ENCODE results near the gene LCP1. TPM values are rescaled to one million over a fixed set of nuclear protein-coding genes. Genes with fewer than 3 reads are reported as not detected.

LCP1 gene
- total RNA-seq, 1 experiment from 2014 or later, result 10.7 TPM

DNA sequence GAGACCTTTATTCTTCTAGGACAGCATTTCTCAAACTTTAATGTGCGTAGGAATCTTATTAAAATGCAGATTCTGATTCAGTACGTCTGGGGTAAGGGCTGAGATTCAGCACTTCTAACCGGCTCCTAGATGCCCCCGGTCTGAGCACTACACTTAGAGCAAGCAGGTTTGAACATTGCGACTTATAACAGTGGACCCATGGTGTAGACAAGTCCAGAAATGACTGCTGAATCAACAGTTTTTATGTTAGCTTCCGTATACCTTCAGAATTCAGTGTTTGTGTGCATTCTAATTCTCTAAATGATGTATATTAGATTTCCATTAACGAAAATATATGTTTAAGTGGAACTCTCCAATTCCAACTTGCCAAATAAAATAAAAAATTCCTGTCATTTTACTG, 59.7 kb downstream of the LCP1 start:
- no peak for DNase-seq (ENCODE audit: low read depth, low spot score)
- in situ Hi-C loops (cut with HindIII; ENCODE audit: low pct_unique_long_range_greater_than_20kb, low sequenced_read_pairs), result no loop called here

DNA sequence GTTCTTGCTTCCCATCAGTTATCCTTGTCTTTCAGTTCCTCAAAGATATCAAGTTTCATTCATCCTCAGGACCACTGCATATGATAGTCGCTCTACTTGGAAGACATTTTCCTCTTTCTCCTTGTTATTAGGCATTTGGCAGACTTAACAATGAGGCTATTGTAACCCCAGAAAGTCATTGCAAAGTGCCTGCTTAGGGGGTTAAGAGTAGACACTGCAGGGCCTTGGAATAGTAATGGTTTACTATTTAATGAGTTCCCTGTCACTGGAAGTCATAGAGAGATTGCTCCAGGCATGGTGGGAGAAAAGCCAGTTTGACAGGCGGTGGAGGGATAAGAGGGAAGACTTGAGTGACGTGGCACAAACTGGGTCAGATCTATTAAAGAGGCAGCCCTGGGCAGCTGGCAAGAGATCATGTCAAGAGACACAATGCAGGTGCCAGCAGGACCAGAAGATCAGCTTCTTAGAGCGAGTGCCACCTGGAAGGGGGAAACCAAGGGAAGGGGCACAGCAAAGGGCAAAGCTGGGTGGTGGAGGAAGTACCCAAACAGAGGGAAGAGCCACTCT, 60.3 kb downstream of the LCP1 start:
- DNase-seq (ENCODE audit: low read depth, low spot score), result peak; percentile 57
- in situ Hi-C loops (cut with HindIII; ENCODE audit: low pct_unique_long_range_greater_than_20kb, low sequenced_read_pairs), result no loop called here

DNA sequence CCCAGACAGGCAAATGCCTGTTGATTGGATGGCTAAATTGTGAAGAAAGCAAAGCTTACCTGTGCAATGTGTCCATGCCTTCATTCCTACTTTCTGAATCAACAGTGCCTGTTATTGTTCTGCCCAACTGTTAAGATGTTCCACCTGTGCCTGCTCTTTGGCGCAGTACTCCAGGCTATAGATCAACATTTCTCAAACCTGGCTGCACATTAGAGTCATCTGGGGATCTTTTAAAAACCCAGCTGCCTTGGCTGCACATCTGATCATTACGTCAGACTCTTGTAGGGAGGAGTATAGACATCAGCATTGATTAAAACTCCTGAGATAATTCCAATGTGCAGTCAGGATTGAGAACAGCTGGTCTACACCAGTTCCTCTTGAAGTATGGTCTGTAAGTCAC, 60.9 kb downstream of the LCP1 start:
- in situ Hi-C loops (cut with HindIII; ENCODE audit: low pct_unique_long_range_greater_than_20kb, low sequenced_read_pairs), result no loop called here

DNA sequence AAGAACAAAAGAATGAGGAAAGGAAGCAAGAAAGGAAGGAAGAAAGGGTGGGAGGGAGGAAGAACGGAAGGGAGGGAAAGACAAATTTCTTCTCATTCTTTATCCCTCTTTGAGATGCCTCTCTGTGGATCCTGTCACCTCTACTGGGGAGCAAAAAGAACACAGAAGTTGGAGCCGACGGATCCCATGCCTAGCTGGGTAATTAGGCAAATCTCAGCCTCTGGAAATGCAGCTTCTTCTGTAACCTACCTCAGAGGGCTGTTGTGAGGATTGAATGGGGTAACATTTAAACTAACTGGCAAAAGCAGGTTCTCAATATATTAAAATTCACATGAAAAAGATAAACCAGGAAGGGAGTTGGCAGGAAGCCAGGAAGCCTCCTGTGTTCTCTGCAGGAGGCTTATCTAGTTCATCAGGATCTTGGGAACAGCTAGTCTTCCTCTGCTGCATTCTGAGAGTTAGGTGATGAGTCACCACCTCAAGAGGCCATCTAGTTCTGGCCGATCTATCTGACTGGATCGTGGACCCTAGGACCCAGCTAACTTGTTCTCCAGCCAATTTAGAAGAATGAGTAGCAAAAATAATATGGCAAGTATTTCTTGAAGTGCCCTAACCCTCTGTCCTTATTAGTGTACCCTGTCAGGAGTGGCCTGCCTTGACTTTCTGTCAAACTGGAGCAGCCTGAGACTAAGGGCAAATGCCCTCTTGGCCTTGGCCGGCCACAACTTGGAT, 61.9 kb downstream of the LCP1 start:
- peak; percentile 43 for DNase-seq (ENCODE audit: low read depth, low spot score)
- in situ Hi-C loops (cut with HindIII; ENCODE audit: low pct_unique_long_range_greater_than_20kb, low sequenced_read_pairs), result no loop called here

More for the DNA sequence above, 60.9 kb downstream of the LCP1 start:
- no peak for DNase-seq (ENCODE audit: low read depth, low spot score)

DNA sequence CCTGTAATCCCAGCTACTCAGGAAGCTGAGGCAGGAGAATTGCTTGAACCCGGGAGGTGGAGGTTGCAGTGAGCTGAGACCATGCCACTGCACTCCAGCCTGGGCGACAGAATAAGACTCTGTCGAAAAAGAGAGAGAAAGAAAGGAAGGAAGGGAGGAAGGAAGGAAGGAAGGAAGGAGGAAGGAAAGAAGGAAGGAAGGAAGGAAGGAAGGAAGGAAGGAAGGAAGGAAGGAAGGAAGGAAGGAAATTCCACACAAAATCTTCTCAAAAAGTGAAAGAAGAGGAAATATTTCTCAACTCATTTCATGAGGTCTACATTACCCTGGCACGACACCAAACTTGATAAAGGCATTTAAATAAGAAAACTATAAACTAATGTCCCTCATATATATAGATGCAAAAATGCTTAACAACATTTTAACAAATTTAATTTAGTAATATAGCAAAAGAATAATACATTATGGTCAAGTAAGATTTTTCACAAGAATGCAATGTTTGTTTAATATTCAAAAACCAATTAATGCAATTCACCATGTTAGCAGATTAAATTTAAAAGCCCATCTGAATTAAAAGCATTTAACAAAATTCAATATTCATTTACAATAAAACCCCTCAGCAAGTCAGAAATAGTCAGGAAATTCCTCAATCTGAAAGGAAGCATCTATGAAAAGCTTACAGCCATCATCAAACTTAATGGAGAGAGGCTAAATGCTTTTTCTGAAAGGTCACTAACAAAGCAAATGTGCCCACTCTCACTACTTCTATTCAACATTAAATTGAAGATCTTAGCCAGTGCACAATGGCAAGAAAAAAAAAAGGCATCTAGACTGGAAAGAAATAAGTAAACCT, 65.1 kb downstream of the LCP1 start:
- DNase-seq (ENCODE audit: low read depth, low spot score), result no peak
- in situ Hi-C loops (cut with HindIII; ENCODE audit: low pct_unique_long_range_greater_than_20kb, low sequenced_read_pairs), result no loop called here

DNA sequence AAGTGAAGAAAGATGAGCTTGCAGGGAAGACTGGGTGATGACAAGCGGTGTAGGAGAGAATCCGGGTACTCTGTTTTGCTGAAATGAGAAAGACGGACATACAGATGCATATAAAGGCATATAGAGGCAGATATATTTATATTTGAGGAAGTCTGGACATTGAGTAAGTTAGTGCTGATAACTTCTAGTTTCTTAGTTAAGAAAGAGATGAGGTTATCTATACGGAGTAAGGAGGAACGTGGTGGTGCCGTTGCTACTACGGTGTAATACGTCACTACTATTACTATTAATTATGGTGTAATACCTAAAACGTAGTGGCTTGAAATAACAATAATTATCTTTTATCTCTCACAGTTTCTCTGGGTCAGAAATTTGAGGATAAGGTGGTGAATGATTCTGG, 67.4 kb downstream of the LCP1 start:
- in situ Hi-C loops (cut with HindIII; ENCODE audit: low pct_unique_long_range_greater_than_20kb, low sequenced_read_pairs), result no loop called here
- DNase-seq (ENCODE audit: low read depth, low spot score), result no peak

DNA sequence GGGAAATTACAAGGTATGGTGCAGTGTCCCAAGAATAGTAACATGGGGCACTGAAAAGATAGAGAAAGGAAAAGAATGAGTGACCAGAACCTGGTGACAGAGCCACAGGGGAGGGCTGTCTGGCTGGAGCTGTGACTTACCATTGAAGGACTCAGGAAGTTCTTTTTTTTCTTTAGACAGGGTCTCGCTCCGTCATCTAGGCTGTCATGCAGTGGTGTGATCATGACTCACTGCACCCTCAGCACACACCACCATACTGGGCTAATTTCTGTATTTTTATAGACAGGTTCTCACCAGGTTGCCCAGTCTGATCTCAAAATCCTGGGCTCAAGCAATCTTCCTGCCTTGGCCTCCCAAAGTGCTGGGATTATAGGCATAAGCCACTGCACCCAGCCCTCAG, 68.4 kb downstream of the LCP1 start:
- peak; percentile 64 for DNase-seq (ENCODE audit: low read depth, low spot score)
- in situ Hi-C loops (cut with HindIII; ENCODE audit: low pct_unique_long_range_greater_than_20kb, low sequenced_read_pairs), result no loop called here

DNA sequence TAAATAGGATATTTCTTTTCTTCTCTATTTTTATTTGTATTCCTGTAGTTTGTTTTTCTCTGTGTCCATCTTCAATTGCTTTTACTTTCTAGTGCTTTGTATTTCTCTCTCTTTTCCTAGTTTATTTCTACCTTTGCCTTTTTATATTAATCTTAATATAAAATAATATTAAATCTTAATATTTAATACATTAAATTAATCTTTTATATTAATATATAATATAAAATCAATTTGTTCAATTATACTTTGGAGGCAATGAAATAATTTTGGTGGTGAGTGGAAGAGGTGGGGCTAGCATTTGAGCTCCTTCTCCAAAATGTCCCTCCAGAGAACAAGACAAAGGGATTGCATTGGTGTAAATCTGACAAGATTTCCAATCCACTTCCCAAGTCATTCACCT, 70.8 kb downstream of the LCP1 start:
- in situ Hi-C loops (cut with HindIII; ENCODE audit: low pct_unique_long_range_greater_than_20kb, low sequenced_read_pairs), result no loop called here
- no peak for DNase-seq (ENCODE audit: low read depth, low spot score)

DNA sequence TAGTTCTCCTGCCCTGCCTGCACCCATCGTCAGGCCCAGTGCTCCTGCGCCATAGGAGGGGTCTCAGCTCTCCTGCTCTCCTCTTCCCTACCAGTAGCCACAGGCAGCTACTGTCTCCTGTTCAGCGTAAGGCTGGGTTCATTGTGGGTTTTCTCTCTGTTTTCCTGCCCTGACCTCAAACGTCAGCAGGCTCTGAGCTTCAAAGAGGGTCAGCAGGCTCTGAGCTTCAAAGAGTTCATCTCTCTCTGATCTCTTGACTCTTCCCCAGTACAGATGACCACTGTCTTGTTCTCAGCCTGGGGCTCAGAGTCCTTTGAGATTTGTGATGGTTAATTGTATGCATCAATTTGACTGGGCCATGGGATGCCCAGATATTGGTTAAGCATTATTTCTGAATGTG, 72.5 kb downstream of the LCP1 start:
- DNase-seq (ENCODE audit: low read depth, low spot score), result peak; percentile 71
- in situ Hi-C loops (cut with HindIII; ENCODE audit: low pct_unique_long_range_greater_than_20kb, low sequenced_read_pairs), result no loop called here

DNA sequence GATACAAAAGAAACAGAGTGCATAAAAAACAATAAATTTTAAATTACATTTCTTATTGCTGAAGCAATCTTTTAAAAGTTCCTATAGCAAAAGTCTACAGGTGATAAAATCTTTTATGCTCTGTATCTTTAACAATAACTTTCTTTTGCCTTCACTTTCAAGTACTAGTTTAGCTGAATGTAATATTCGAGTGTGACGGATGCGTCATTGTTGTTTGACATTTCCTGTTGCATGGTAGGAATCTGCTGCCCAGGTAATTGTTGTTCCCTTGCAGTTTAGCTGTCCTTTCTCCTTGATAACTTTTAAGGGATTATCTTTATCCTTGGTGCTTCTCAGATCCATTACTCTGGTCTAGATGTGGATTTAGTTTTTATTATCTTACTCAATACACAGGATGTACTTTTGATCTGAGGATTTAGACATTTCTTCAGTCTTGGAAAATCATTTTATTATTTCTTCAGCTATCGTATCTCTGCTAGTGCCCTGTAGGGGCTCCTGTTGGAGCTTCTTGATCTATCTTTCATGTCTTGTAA, 75.1 kb downstream of the LCP1 start:
- no peak for DNase-seq (ENCODE audit: low read depth, low spot score)
- in situ Hi-C loops (cut with HindIII; ENCODE audit: low pct_unique_long_range_greater_than_20kb, low sequenced_read_pairs), result no loop called here

DNA sequence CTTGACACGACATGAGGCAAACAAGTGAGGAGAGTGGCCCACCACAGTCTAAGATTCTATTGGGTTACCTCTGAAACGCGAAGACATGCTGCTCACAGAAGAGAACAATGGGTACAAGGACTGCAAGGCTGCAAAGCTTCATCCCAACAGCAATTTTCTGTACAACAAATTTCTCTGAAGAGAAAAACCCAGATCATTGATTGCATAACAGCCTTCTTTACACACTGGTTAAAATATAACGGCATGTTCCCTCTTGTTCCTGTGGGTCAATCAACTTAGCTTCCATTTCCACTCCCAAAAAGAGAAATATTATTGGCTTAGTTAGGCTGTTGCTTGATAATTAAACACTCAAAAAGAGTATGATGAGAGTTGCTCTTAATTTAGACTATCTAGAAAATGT, 77.1 kb downstream of the LCP1 start, which contains the start of gene CPB2:
Gene CPB2 (minus strand): TSS at position 166 of the 400 bp plus-strand sequence. CDS start 24 bp downstream, at position 142.
- in situ Hi-C loops (cut with HindIII; ENCODE audit: low pct_unique_long_range_greater_than_20kb, low sequenced_read_pairs), result no loop called here
- no peak for DNase-seq (ENCODE audit: low read depth, low spot score)

DNA sequence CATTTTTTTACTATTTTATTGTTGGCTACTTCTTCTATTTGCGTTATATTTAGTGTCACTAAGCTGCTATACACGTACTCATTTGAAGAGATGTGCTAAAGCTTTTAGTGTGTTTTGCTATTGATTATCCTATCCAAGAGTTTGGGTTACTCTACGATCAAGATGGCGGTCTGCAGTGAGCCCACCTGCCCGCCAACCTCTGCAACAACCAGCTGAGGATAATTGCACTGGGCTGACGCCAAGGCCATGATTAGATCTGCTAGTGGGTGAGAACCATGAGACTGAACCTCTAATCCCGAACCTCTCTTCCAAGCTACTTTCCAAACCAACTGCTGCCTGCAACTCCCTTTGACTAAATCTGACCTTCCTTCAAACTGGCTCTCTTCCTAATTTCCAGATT, 78.9 kb downstream of the LCP1 start:
- in situ Hi-C loops (cut with HindIII; ENCODE audit: low pct_unique_long_range_greater_than_20kb, low sequenced_read_pairs), result no loop called here
- DNase-seq (ENCODE audit: low read depth, low spot score), result no peak

DNA sequence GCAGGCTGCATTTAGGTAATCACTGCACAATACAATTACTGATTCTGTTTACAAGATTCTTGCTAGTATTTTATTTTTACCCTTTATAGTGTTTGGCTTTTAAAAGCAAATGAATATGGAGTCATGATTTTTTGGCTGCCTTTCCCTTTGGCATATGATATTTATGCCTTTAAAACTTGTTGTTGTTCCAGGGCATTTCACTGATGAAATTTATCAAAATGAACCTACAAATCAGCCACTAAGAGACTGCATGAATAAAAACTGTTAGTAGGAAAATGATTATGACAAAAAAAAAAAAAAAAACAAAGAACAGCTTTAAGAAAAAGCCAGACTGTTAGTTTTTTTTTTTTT, 79.7 kb downstream of the LCP1 start:
- in situ Hi-C loops (cut with HindIII; ENCODE audit: low pct_unique_long_range_greater_than_20kb, low sequenced_read_pairs), result no loop called here
- DNase-seq (ENCODE audit: low read depth, low spot score), result no peak

DNA sequence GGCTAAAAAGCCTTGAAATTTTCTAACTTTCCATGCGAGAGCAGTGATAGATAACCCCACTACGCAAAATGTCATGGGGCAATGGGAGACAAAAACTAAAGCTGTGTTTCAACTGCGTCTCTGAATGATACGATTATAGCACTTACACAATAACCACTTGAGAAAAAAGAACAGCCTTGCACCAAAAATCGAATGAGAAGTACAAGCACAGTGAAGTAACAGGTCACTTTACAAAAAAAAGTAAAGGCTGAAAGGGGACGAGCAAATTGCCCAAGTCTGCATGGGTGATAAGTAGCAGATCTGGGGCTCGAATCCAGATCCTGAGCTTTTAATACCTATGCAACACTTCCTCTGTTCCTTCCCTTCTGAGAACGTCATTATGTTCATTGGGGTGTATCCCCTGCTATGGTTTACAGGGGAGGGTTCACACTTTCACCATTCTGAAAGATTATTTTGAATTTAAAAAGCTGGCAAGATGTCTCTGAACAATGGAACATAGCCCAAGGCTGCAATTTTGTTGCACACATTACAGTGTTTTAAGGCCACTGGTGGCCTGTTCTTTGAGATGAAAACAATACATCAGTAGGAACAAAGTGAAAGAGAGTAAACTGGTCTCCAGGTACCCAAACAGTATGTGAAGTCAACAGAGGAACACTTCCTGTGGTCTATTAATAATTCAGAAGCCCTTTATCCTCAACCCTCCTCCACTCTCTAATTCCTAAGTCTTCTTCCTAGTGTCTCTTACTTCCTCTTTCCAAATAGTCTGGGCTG, 80.3 kb downstream of the LCP1 start:
- in situ Hi-C loops (cut with HindIII; ENCODE audit: low pct_unique_long_range_greater_than_20kb, low sequenced_read_pairs), result no loop called here
- peak; percentile 24 for DNase-seq (ENCODE audit: low read depth, low spot score)

DNA sequence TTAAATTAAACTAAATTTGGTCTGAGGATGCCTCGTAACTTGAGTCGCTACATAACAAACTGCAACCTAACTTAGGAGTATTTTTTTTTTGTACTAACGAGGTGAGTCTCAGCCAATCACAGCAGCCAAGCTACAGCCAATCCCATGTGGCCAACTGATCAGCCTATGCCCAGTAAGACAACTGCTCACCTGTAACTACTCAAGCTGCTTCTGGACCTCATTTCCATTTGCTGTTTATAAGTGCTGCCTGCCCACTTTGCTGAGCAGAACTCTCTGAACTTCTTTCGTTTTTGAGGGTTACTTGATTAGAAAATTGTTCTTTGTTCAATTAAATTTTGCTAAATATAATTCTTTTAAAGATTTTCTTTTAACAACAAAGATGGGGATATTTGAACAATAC, 81.0 kb downstream of the LCP1 start:
- DNase-seq (ENCODE audit: low read depth, low spot score), result no peak
- in situ Hi-C loops (cut with HindIII; ENCODE audit: low pct_unique_long_range_greater_than_20kb, low sequenced_read_pairs), result no loop called here

DNA sequence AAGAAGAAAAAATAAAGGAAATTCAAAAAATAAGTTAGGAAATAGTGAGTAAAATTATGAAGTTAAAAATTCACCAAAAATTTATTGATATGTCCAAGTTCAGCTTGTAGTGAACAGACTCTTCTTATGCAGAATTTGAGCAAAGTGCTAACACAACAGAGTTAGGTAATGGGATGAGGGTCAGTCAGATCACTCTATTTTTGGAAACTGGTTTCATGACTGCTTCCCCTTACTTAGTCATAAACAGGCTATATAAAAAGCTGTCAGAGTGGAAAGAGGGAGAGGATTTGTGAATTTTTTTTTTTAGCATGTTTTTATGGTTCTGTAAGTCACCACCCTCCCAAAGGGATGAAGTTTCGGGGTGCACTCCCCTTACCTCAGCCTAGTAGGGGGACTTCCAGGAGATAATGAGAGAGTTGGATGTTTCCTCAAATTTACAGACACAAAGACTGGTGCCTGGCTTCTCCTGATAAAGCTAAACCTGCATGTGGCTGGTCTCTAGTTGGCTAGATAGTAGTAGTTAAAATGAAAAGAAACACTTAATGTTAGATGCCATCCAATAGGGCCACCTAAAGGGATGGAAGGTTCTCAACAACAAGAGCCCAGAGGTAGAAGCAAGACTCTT, 81.7 kb downstream of the LCP1 start:
- in situ Hi-C loops (cut with HindIII; ENCODE audit: low pct_unique_long_range_greater_than_20kb, low sequenced_read_pairs), result no loop called here
- no peak for DNase-seq (ENCODE audit: low read depth, low spot score)

DNA sequence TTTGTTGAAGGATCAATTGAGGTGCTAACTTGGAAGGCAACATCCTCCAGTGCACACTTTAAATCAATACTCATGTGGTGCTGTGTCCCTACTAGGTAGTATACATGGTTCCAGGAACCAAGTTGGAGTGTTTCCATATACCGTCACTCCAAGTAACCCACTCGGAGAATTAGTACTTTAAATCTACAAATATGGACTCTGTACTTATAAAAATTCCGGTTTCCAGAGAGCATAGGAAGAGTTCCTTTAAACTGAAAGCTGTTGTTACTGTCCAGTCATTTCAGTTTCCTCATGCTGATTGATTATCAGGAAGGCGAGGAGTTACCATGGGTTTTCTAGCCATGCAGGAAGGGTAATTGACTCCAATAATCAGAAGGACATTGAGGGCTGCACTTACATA, 84.3 kb downstream of the LCP1 start:
- in situ Hi-C loops (cut with HindIII; ENCODE audit: low pct_unique_long_range_greater_than_20kb, low sequenced_read_pairs), result no loop called here
- no peak for DNase-seq (ENCODE audit: low read depth, low spot score)

Measured in SK-MEL-5 (cell line).